GM12891 (cell line): ENCODE measurements around the gene TGFB1.

Source experiments
- PAX5 ChIP-seq: IDR thresholded peaks from 2 replicates; pipeline ENCODE4 v1.6.1; 2011; ENCODE audit warnings: low read length, moderate library complexity, mild to moderate bottlenecking; ENCODE audit not compliant: insufficient read depth, severe bottlenecking
- POLR2A ChIP-seq: IDR thresholded peaks from 2 replicates; pipeline ENCODE4 v1.6.1; 2011; ENCODE audit warnings: low read depth, low read length, control low read depth
- POLR2AphosphoS5 ChIP-seq: IDR thresholded peaks from 2 replicates; pipeline ENCODE4 v1.6.1; 2011; ENCODE audit warnings: low read depth, low read length, control low read depth
- POU2F2 ChIP-seq: IDR thresholded peaks from 2 replicates; pipeline ENCODE4 v1.6.1; 2011; ENCODE audit warnings: low read depth, mild to moderate bottlenecking, control low read depth, low read length, moderate library complexity
- TAF1 ChIP-seq: IDR thresholded peaks from 2 replicates; pipeline ENCODE4 v1.6.1; 2011; ENCODE audit warnings: low read depth, low read length, control low read depth

DNA sequence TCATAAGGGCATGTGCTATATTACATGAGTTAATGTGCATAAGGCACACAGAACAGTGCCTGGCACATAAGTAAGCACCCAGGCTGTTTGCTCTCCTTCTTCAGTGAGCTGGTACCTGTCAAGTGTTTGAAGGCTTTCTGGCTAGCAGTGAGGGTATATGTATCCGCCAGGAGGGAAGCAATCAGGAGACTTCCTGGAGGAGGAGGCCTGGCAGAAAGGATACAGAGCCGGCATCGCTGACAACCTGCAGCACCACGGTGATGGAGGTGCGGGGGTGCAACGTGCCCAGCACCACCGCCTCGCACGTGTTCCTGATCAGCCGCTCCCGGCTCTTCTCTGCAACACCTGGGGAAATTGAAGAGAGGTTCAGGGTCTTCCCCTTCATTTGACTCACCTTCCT lies 37.9 kb upstream of the TGFB1 start:
- TF ChIP-seq POLR2A: no peak
- no peak for TF ChIP-seq TAF1
- TF ChIP-seq POLR2AphosphoS5: no peak
- no peak for TF ChIP-seq POU2F2
- TF ChIP-seq PAX5: no peak
